ENCODE data around the gene CMIP.

CMIP gene

DNA sequence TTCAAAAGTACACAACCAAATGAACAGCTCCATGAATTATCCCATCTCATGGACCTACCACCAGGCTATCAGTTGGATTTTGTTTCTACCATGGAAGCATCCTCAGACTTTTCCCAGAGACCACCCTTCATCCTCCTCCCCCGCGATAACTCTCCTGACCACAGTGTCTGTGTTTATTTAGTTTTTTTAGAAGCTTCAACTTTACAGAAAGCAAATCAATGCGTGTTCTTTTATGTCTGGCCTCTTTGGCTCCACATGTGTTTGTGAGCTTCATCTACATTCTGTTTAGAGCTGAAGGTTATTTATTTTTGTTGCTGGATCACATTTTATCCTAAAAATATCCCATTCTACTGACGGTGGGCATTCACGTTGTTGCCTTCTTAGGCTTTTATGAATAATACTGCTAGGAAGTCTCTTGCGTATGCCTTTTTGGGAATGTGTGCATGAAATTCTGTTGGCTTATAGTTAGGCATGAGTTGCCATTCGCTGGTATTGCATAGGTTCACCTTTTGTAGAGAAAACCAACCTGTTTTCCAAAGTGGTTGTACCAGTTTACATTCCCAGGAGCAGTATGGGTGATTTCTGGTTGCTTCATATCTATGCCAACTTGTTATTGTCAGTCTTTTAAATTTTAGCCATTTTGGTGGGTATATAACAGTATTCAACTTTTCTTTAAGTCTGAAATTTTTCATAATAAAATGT, 83.0 kb downstream of the CMIP start:
- no peak for DNase-seq (ENCODE audit: extremely low read depth in 1 of 2, low read depth in 1 of 2)

DNA sequence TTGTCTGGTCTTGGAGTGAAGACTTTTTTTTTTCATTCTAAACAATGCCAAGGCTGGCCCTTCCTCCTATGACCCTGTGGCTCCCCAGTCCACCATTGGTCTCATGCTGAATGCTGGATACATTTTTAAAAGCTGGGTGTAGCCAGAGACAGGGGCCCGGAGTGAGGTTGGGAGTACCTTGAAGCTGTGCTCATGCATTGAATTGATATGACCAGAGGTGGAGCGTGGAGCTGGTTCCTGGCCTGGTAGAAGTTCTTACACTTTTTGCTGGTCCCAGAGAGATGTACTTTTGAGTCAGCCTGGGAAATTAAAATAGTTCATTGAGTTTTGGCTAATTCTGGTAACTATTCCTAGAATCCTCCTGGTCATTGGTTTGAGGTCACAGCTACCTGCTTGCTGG, 83.6 kb downstream of the CMIP start:
- no peak for DNase-seq (ENCODE audit: extremely low read depth in 1 of 2, low read depth in 1 of 2)

DNA sequence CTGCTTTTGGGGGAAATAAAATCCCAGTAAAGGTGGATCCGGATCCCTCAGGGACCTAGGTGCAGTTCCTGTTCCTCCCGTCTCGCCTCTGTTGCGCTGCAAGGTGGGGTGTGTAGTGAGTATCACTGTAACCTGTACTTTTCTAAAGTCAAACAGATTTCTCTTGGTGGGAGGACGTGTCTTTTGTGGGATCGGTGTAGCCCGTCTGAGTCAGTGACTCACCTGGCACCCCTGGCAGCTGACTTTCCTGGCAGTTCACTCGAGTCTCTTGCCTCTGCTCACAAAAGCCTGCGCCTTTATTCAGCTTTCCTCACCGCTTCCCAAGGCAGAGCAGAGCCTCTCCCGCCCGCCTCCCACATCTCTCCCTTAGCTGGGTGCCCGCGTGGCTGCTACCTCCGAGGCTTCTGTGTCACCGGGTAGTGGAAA, 85.7 kb downstream of the CMIP start:
- DNase-seq (ENCODE audit: extremely low read depth in 1 of 2, low read depth in 1 of 2): no peak

DNA sequence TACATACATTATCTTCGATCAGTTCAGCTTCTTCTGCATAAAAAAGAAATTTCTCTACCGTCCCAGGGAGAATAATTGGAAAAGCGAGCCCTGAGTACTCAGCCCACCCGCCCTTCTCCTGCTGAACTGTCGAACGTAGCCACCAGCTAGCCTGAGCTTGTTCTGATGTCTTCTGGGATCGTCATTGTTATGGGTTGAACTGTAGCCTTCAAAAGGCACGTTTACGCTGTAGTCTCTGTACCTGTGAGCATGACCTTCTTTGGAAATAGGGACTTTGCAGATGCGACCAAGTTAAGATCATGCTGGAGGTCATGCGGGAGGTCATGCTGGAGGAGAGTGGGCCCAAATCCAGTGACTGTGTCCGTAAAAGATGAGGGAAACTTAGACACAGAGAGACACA, 86.2 kb downstream of the CMIP start:
- DNase-seq (ENCODE audit: extremely low read depth in 1 of 2, low read depth in 1 of 2): no peak

DNA sequence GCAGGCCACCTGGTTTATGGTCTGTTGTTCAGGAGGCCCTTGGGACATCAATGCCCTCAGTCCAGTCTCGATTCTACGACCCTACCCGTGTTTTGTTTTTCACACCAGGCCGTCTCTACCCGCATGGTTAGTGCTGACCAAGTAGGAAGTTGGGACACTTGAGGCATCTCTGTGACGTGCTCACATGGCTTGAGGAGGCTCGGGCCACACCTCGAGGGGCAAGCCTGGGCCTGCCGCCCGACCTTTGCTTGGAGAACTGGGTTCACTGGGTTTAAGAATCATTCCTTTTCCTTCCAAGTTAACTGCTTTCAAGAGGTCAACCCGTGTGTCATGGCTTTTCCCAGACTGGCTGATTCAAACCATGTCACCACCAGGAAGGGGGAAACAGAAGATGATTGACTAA, 86.8 kb downstream of the CMIP start:
- no peak for DNase-seq (ENCODE audit: extremely low read depth in 1 of 2, low read depth in 1 of 2)

DNA sequence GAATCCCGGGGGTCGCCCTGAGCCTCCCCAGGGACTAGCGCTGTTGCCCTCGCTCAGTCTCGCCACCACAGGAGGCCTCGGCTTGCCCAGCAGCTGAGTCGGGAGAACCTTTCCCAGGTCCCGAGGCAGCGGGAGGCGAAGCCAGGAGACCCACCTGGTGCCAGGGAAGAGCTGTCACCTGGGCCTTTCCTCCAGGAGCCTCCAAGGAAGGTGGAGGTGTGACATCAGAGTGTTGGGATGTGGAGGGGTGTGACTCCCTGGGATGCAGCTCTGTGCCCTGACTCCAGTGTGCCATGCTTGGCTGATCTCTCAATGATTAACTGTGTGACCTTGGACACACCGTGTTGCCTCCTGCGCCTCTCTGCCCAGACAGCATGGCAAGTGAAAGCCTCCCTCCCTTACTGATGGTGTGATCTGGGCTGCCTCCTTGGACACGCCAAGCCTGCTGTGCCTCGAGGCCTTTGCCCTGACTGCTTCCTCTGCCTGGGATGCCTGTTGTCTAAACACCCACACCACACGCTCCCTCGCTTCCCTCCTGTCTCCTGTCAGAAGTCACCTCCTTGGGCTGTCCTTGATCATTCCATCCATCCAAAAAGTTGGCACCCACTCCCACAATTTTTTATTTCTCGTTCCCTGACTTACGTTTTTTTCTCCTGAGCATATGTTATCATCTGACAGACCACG, 88.0 kb downstream of the CMIP start:
- DNase-seq (ENCODE audit: extremely low read depth in 1 of 2, low read depth in 1 of 2): no peak

DNA sequence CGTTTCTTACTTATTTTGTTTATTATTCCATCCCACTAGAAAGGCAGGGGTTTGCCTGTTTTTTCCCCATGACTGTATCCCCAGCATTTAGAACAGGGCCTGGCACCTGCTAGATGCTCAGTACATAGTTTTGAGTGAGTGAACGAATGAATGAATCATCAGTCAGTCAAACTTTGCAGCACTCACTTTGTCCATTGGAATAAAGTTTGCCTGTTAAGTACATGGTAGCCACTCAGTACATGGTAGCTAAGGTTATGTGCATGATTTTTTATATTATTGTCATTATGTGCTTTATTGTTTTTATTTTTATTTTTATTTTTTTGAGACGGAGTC, 88.5 kb downstream of the CMIP start:
- DNase-seq (ENCODE audit: extremely low read depth in 1 of 2, low read depth in 1 of 2): no peak

DNA sequence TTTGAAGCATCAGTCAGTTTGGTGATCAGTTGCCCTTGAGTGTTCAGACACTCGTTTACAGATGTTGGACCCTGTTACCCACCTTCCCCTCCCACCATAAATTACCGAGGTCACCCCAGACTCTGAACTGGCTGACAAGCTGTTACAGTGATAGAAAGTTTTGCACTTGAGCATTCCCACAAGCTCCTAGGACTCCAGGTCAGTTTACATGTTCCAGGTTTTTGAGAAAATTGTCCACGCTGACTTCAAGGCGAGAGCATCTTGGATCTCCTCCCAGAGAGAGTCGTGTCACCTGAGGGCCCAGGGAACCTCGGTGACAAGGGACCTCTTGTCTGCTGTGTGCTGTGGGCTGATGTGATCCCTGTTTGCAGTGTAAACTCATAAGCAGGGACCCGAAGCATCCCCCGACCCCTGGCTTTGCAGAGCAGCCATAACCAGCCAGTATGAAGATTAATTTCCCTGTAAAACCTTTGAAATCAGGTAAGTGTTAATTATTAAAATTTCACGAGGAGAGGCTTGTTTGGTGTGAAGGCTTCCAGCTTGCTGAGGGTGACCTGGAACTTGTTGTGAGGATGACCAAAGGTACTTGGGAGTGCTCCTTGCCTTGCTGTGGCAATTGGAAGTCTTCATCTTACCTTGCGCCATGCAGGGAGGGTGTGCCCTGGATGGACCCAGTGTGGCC, 91.2 kb downstream of the CMIP start:
- no peak for DNase-seq (ENCODE audit: extremely low read depth in 1 of 2, low read depth in 1 of 2)

DNA sequence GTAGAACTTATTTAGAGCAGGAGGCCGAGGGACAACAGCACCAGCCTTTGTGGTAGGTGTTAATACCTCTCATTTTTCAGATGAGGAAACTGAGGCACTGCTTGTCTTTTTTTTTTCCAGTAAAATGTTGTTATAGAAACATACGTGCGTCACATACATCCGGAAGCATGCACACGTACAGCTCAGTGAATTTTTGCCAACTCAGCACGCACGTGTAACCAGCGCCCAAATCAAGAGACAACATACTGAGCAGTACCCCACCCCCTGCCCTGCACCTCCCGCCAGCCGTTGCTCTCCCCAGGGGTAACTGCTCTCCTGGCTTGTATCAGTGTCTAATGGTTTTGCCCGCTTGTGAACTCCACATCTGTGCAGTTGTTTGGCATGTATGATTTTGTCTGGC, 92.0 kb downstream of the CMIP start:
- no peak for DNase-seq (ENCODE audit: extremely low read depth in 1 of 2, low read depth in 1 of 2)

DNA sequence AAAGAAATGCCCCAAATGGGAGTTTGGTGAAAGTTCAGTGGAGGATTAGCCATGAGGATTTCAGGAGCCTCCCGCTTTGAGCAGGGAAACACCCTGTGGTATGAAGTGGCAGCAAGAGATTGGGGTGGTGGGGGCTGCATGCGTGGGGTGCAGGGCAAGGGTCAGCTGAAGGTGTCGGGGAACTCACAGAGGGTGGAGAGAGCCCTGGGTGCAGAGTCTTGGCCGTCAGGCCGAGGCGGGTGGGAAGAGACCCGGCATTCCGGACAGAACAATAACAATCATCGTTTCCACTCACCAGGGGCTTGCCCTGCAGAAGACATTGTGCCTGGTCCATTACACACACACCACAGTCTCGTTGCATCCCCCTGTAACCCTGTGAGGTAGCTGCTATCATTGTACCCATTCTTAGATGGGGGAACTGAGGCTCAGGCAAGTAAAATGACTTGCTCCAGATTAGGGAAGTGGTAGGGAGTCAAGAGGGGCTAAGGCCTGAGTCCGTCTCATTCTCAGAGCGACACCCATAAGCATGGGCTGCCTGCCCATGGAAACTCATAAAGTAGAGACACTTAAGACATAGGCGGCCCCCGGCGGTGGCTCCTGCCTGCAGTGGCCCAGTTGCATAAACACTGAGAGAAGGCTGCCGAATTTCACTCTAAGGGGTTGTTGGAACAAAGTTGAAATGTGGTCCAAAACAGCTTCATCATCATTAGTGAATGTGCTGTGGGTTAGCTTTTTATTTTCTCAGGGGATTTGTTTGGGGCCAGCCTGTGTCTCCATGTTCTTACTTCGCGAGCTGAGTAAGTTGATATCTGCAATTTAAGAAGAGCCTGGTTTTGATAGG, 93.3 kb downstream of the CMIP start:
- no peak for DNase-seq (ENCODE audit: extremely low read depth in 1 of 2, low read depth in 1 of 2)

DNA sequence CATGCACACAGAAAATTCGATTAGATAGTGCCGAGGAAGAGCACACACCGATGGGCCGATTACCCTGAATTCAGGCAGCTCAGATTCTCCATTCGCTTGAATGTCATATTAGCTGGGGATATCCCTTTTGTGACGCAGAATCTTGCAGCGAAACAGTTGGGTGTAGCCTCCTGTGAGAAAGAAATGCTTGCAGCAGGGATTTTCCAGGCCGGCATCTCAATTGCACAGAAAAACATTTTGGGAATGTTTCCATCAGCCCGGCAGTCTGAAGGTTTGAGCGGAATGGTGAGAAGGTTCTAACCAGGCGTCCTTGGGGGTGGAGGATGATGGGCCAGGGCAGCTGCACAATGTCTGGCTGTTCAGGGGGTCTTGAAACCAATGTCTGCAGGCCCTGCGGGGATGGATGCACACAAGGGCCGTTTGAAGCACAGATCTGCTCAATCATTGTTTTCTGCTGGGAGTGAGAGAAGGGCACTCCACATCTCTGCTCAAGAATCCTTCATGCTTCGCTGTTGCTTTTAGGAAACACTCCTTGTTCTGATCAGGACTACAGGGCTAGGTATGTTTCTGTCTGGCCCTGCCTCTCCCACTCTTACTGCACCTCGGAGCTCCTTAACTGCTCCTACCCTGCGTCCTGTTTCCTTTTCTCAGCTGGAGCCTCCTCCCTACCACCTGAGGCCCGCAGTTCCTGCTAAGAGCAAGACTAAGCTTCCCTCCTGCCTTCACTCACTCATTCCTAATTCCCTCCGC, 94.6 kb downstream of the CMIP start:
- no peak for DNase-seq (ENCODE audit: extremely low read depth in 1 of 2, low read depth in 1 of 2)

DNA sequence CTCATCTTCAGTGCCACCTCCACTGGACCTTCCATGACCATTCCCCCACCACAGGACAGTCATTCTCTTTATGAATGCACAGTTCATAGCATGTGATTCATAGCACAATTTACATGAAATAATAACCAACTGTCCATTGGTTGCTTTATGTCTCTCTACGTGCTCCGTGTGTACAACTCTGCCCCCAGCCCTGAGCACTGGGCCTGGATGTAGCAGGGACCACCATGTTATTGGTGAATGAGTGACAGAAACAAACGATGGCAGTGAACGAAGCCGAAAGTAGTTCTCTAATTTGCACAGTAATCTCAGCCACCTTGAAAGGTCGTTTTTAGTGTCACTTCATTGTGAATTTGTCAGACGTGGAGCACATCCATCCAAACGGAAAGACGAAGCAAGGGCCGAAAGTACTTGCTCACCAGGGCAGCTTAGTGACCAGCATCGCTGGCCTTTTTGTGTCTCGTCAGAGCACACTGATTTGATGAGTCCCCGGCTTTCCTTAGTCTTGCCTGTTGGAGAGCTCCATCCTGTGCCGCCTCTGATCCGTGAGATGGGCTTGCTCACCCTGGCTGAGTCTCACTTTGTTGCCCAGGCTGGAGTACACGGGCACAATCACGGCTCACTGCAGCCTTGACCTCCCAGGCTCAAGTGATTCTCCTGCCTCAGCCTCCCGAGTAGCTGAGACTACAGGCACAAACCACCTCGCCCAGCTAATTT, 95.3 kb downstream of the CMIP start:
- no peak for DNase-seq (ENCODE audit: extremely low read depth in 1 of 2, low read depth in 1 of 2)

DNA sequence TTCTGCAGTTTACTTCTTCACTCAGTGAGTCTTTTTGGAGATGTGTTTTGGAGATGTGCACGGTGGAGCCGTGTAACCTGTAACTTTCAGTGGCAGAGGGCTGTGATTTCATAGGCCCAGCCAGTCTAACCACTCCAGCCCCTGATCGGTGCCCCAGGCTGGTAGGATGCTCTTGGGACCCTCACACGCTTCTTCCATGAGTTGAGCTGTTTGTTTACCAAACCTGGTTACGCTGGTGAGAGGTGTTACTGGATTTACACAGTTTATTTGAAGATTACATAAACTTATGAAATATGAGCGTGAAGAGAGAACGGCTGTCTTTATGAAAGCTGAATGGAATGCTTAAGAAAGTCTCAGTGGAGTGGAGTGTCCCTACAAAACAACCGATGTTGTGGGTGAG, 96.7 kb downstream of the CMIP start:
- no peak for DNase-seq (ENCODE audit: extremely low read depth in 1 of 2, low read depth in 1 of 2)

DNA sequence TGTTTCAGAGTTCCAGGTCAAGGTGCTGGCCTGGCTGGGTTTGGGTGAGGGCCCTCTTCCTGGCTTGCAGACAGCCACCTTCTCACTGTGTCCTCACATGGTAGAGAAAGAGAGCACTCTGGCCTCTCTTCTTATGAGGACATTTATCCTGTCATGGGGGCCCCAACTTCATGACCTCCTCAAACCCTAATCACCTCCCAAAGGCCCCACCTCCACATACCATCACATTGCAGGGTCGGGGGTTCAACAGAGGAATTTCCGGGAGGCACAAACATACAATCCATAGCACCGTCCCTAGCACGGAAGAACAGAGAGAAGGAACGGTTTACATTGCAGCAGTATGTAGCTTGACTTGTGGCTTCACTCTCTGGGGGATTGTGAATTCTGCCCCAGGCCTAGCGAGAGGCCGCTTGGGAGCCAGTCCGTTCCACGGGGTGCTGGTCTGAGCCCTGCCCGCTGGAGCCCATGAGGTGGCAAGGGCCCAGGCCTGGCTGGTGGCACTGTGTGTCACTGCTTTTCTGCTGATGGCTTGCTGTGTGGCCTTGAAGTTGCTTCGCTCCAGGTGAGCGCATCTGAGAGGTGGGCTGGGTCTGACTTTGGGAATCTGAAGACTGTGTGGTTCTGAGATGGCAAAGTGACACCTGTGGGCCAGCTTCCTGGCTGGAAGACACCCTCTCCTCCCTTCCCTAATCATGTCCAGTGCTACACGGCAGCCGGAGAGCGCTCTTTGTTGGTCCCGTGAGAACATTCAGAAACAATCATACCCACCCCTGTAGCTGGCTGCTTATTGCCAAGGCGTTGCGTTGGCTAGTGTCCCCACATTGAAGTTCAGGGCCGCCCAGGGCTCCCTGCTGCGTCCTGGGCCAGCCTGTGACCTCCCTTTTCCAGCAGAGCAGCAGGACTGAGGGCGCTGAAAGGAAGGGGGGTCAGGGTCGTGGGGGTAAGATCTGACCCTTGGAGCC, 98.3 kb downstream of the CMIP start:
- DNase-seq (ENCODE audit: extremely low read depth in 1 of 2, low read depth in 1 of 2): no peak

DNA sequence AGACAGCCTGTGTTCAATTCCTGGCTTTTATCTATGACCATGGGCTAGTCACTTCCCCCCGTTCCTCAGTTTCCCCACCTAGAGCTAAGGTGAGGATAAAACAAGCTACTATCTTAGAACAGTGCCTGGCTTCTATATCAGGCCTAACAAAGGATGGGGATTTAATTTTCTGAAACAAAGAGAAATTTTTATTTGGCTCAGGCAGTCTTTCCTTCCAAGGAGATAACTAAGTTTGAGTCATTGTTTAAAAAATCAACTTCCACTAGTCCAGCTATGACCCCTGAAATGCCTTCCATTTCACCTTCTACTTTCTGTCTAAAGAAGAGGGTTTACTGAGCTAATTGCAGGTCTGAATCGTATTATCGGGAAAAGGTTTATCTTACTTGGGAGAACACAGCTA, 99.0 kb downstream of the CMIP start:
- no peak for DNase-seq (ENCODE audit: extremely low read depth in 1 of 2, low read depth in 1 of 2)

DNA sequence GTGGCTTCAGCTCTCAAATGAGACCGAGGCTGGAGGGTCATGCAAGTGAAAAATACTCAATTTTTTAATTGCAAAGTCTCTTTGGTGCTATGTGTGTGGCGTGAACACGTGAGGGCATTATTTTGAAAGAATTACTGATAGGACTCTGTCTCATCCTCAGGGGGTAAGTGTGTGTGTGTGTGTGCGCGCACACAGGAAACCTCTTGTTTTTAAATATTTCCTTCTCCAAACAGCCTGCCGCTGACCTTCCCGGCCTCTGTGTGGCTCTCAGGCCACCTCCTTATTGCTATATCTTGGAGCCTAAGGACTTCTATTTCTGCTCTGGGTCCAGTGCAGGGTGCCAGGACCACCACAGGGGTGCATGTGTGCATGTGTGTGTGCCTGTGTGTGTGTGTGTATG, 99.7 kb downstream of the CMIP start:
- DNase-seq (ENCODE audit: extremely low read depth in 1 of 2, low read depth in 1 of 2): no peak

DNA sequence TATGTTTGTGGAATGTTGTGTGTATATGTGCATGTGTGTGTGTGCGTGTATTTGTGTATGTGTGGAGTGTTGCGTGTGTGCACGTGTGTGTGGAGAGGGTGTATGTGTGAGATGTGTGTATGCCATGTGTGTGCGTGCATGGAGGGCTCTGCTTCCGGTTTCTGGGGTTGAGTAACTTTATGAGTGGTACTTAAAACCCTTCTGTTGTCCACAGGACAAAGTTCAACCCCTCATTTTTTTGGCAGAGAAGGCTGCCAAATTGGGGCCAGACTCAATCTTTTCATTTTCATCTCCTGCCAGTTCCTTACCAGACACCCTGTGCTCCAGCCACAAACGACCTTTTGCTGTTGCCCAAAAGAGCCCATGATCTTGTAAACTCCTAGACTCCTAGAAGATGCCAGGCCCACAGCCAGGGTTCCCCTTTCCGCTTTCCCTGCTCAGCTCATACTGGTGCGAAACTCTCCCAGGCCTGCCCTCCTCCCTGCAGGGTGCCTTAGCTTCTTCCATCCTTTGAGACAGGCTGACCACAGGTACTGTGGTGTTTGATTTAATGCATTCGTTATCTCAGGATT, 100.2 kb downstream of the CMIP start:
- DNase-seq (ENCODE audit: extremely low read depth in 1 of 2, low read depth in 1 of 2): no peak

DNA sequence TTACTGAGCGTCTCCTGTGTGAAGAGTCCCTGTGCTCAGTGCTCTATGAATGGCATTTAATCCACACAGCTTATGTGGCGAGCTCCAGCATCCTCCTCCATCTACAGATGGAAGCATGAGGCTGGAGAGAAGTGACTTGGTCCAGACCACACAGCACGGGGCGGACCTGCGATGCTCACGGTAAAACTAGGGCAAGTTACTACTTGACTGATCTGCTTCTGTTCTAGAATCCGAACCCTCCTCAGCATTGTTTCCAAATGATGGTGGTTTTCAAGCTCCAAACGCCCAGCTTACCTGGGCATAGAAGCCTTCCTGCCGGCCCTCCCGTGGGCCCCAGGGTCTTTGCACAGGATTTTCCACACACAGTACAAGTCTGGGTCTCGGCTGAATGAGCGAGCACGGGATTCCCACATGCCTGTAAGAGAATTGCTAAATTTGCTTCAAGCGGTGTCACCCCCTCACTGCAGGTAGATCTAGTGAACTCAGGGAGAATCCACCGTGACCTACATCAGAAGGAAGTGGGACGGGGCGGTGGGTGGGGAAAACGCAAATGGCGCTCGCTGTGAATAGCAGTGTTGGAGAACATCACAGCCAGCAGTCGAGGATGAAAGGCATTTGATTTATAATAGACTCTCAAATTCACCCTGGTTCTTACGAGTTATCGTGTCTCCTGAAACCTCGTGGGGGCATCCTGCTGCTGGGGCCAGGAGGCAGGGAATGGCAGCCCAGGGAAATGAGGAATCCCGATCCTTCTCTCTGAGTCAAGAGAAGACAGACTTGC, 101.1 kb downstream of the CMIP start:
- no peak for DNase-seq (ENCODE audit: extremely low read depth in 1 of 2, low read depth in 1 of 2)
